Measurements from ENCODE around the gene TMEM171.

Gene TMEM171

DNA sequence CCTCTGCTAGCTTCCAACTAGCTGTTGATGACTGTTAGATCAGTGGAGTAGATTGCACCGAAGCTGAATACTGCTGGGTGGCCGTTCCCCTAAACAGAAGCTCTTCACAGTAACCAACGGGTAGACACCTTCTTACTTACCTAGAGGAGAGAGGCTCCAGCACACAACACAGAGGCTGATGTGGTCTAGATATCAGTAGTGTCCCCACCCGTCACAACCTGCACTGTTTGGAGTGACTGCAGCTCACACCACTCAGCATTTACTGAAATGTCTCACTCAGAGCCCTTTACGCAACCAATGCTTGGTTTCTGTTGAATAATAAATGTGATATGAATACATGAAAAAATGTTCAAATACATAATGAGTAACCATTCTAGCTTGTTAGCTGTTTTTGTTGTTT, 57.9 kb downstream of the TMEM171 start:
- Histone ChIP-seq H3K9me3 (ENCODE audit: low read length) (no peaks in the 10 kb centered on the region), H3K27ac (ENCODE audit: low read depth, low read length) (no peak overlapping the region), H3K36me3 (ENCODE audit: insufficient read depth, low read length) (no peaks in the 10 kb centered on the region), H3K4me1 (ENCODE audit: insufficient read depth, low read length) (no peaks in the 10 kb centered on the region), H3K9ac (ENCODE audit: low read length) (no peak overlapping the region), H3K27me3 (ENCODE audit: control insufficient read depth in 1 of 2, insufficient read depth in 2 of 2, low read length in 2 of 2) (no peaks in the 10 kb centered on the region), H3K4me3 (ENCODE audit: low read depth in 1 of 2, low read length in 2 of 2) (no peak overlapping the region)

DNA sequence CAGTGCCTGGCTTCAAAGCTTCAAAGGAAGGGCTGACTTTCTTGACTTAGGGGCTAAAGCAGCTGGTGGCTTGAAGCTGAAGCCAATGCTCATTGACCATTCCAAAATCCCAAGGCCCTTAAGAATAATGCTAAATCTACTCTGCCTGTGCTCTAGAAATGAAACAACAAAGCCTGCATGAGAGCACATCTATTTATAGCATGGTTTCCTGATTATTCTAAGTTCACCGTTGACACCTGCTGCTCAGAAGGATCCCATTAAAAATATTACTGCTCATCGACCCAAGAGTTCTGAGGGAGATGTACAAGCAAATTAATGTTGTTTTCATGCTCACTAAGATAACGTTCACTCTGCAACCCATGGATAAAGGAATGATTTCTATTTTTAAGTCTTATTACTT, 59.4 kb downstream of the TMEM171 start:
- H3K9ac ChIP-seq (ENCODE audit: low read length), result no peak overlapping the region
- no peaks in the 10 kb centered on the region for H3K27me3 ChIP-seq (ENCODE audit: control insufficient read depth in 1 of 2, insufficient read depth in 2 of 2, low read length in 2 of 2)
- H3K4me3 ChIP-seq (ENCODE audit: low read depth in 1 of 2, low read length in 2 of 2), result no peak overlapping the region
- no peak overlapping the region for H3K27ac ChIP-seq (ENCODE audit: low read depth, low read length)
- H3K36me3 ChIP-seq (ENCODE audit: insufficient read depth, low read length), result no peaks in the 10 kb centered on the region
- no peaks in the 10 kb centered on the region for H3K4me1 ChIP-seq (ENCODE audit: insufficient read depth, low read length)
- no peaks in the 10 kb centered on the region for H3K9me3 ChIP-seq (ENCODE audit: low read length)

DNA sequence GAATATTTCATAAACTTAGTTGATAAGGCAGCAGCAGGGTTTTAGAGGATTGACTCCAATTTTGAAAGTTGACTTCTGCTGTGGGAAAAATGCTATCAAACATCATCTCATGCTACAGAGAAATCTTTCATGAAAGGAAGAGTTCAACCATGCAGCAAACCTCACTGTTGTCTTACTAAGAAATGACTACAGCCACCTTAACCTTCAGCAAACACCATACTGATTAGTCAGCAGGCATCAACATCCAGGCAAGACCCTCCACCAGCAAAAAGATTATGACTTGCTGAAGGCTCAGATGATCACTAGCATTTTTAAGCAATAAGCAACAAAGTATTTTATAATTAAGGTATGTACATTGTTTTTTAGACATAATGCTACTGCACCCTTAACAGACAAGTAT, 60.2 kb downstream of the TMEM171 start:
- Histone ChIP-seq H3K27ac (ENCODE audit: low read depth, low read length) (no peak overlapping the region), H3K4me1 (ENCODE audit: insufficient read depth, low read length) (no peaks in the 10 kb centered on the region), H3K9me3 (ENCODE audit: low read length) (no peaks in the 10 kb centered on the region), H3K4me3 (ENCODE audit: low read depth in 1 of 2, low read length in 2 of 2) (no peak overlapping the region), H3K36me3 (ENCODE audit: insufficient read depth, low read length) (no peaks in the 10 kb centered on the region), H3K9ac (ENCODE audit: low read length) (no peak overlapping the region), H3K27me3 (ENCODE audit: control insufficient read depth in 1 of 2, insufficient read depth in 2 of 2, low read length in 2 of 2) (no peaks in the 10 kb centered on the region)
